Cardiac fibroblast (primary cell): ENCODE measurements around the gene LENEP.

Experiments
- DNase-seq, 2 donors: peaks; one replicate each; pipeline versions ENCODE4 v3.0.0 to v3.0.0-alpha.2; 2010; ENCODE audit warnings: low read depth in 2 of 2
- H3K4me3 ChIP-seq, 2 donors: replicated peaks in 1 of 2; 1 replicate in 1 of 2; 2 replicates in 1 of 2; pipeline ENCODE4 v1.5.1; 2011; ENCODE audit warnings: low read depth in 2 of 2, low read length in 2 of 2, mild to moderate bottlenecking in 2 of 2, moderate library complexity in 1 of 2
- CTCF ChIP-seq: IDR thresholded peaks from one replicate; pipeline ENCODE4 v1.5.1; 2011; ENCODE audit warnings: low read depth, mild to moderate bottlenecking, low read length, inconsistent platforms

Gene LENEP

GRCh38 chr1:154993572-154994268 lies at the start of gene LENEP:
Gene LENEP, plus strand, starts transcription at chr1:154993586. Its CDS starts 22 bp downstream, at chr1:154993608.
- DNase-seq, result no peak
- no peak within 1 kb of the TSS for H3K4me3 ChIP-seq
- no peak for TF ChIP-seq CTCF

- peak; percentile 79 for TF ChIP-seq CTCF
- DNase-seq, result peak in 1 of 2 donors; percentile 42
Observed at GRCh38 chr1:154943649-154944400, 49.6 kb upstream of the LENEP start.

GRCh38 chr1:154944401-154945159 lies 48.8 kb upstream of the LENEP start:
- no peak overlapping the region for H3K4me3 ChIP-seq
- peak in 1 of 2 donors; percentile 26 for DNase-seq
- TF ChIP-seq CTCF, result no peak

More at GRCh38 chr1:154943649-154944400, 49.6 kb upstream of the LENEP start:
- no peak overlapping the region for H3K4me3 ChIP-seq

GRCh38 chr1:154945160-154945961 lies 48.0 kb upstream of the LENEP start:
- no peak for DNase-seq
- no peak overlapping the region for H3K4me3 ChIP-seq
- no peak for TF ChIP-seq CTCF

- H3K4me3 ChIP-seq, result no peak overlapping the region
- no peak for DNase-seq
- no peak for TF ChIP-seq CTCF
Observed at GRCh38 chr1:154945962-154946850, 47.2 kb upstream of the LENEP start.
